Measurements from ENCODE around the gene MBNL3.

DNA sequence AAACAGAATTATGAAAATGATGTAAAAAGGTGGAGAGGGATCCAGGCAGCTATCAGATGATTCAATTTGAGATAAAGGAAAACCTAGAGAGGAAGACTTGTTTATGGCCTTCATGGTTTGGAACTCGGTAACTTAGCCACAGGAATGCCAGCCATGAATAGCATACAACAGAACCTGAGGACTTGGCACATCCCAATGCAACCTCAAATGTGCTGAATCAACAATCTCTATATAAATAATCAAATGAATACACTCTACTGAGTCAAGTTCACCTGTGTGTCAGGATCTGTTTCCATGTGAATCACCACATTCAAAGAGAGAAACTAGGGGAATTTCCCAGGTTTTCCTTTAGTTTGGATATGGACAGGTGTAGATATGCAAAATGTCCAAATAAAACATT, 86.9 kb downstream of the MBNL3 start:
- TF ChIP-seq EZH2 (IDR thresholded peaks at IDR 0.05) (no peak), POLR2AphosphoS5 (IDR thresholded peaks at IDR 0.05; ENCODE audit: borderline replicate concordance, low read depth, low read length) (no peak), FOXP2 (optimal IDR thresholded peaks at IDR 0.05; ENCODE audit: control extremely low read depth, extremely low read length, insufficient read depth) (no peak)
